ENCODE results near the gene PTCD3. TPM values are rescaled to one million over a fixed set of nuclear protein-coding genes. Genes with fewer than 3 reads are reported as not detected.
A peak's percentile ranks its signal among the peaks of the same experiment; 100 is the strongest.

PTCD3 gene
- total and polyA plus RNA-seq, 2 of the 4 experiments (the other 2 are of a cell fraction), result 44.0 to 48.9 TPM

- H4K20me1 ChIP-seq (ENCODE audit: insufficient read depth, low read length), result peaks cover 58% of the 10 kb centered on the region
- H2BK5ac ChIP-seq (ENCODE audit: low read depth, low read length, poor library complexity, severe bottlenecking), result no peak overlapping the region
- no peak overlapping the region for H3K4me3 ChIP-seq (ENCODE audit: insufficient read depth, low read depth, low read length)
- TF ChIP-seq MAZ (IDR thresholded peaks at IDR 0.05; ENCODE audit: borderline replicate concordance, low read depth, low read length) (no peak), POLR2A (IDR thresholded peaks at IDR 0.05; ENCODE audit: low read depth, low read length) (no peak), BHLHE40 (IDR thresholded peaks at IDR 0.05; ENCODE audit: low read depth, low read length) (no peak), CHD1 (IDR thresholded peaks at IDR 0.05; ENCODE audit: low read depth, low read length) (no peak), CEBPB (IDR thresholded peaks at IDR 0.05; ENCODE audit: low read depth, low read length) (no peak), MXI1 (IDR thresholded peaks at IDR 0.05; ENCODE audit: borderline replicate concordance, low read depth, low read length) (no peak), SMC3 (IDR thresholded peaks at IDR 0.05; ENCODE audit: low read depth, low read length) (no peak), MAFK (IDR thresholded peaks at IDR 0.05; ENCODE audit: low read depth, low read length) (no peak), RCOR1 (IDR thresholded peaks at IDR 0.05; ENCODE audit: insufficient replicate concordance, low read length) (no peak), RFX5 (IDR thresholded peaks at IDR 0.05; ENCODE audit: low read depth, low read length) (no peak), FOS (IDR thresholded peaks at IDR 0.05; ENCODE audit: low read depth, low read length) (no peak), CTCF (conservative IDR thresholded peaks at IDR 0.05; ENCODE audit: low read depth, low read length) (no peak)
- TF ChIP-seq, protein P1, sequence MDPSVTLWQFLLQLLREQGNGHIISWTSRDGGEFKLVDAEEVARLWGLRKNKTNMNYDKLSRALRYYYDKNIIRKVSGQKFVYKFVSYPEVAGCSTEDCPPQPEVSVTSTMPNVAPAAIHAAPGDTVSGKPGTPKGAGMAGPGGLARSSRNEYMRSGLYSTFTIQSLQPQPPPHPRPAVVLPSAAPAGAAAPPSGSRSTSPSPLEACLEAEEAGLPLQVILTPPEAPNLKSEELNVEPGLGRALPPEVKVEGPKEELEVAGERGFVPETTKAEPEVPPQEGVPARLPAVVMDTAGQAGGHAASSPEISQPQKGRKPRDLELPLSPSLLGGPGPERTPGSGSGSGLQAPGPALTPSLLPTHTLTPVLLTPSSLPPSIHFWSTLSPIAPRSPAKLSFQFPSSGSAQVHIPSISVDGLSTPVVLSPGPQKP (IDR thresholded peaks at IDR 0.05; ENCODE audit: borderline replicate concordance, low read depth, low read length), result no peak
- no peak overlapping the region for H4K5ac ChIP-seq (ENCODE audit: low read depth, low read length)
- H3K18ac ChIP-seq (ENCODE audit: low read depth, low read length), result no peak overlapping the region
- H3K27ac ChIP-seq (ENCODE audit: insufficient read depth, low read length), result no peak overlapping the region
- H2BK120ac ChIP-seq (ENCODE audit: low read depth, low read length), result no peak overlapping the region
- no peak overlapping the region for H2AK9ac ChIP-seq (replicated peaks; ENCODE audit: low read depth, low read length, poor library complexity)
- H2AFZ ChIP-seq (replicated peaks; ENCODE audit: low read length, poor library complexity), result no peak overlapping the region
- H4K91ac ChIP-seq (ENCODE audit: insufficient read depth, low read depth, low read length), result no peak overlapping the region
- peaks cover 4% of the 10 kb centered on the region; the same call in 1 of the 2 replicates for H3K36me3 ChIP-seq (ENCODE audit: control insufficient read depth, insufficient read depth, low read length)
- BruUV-seq (replicated peaks), result no TSS peak
- no peak overlapping the region for H3K4ac ChIP-seq (ENCODE audit: low read depth, low read length)
- no peaks in the 10 kb centered on the region for H3K27me3 ChIP-seq (ENCODE audit: control insufficient read depth, insufficient read depth, low read length)
- peaks cover 8% of the 10 kb centered on the region for H3K9me1 ChIP-seq (ENCODE audit: insufficient read depth, low read length)
- 0 out of 2 replicates have a peak overlapping the region, but pooled peaks have one; percentile 15 for H3K23ac ChIP-seq (ENCODE audit: low read depth, low read length)
- ATAC-seq (ENCODE audit: low read depth) (no peak), DNase-seq (no peak)
- ChIA-PET POLR2A (ENCODE audit: unreplicated experiment) (no interaction called here), CTCF (no interaction called here)
- no peak overlapping the region for H3K56ac ChIP-seq (ENCODE audit: extremely low read depth, insufficient read depth, low read length)
- intact Hi-C loops (cut with micrococcal nuclease) (no loop called here), dilution Hi-C loops (cut with HindIII; ENCODE audit: low sequenced_read_pairs, unreplicated experiment) (no loop called here), in situ Hi-C loops (cut with MboI; ENCODE audit: low sequenced_read_pairs) (no loop called here)
- no peaks in the 10 kb centered on the region for H3K4me1 ChIP-seq (ENCODE audit: control insufficient read depth, insufficient read depth, low read length)
- H3K9ac ChIP-seq (ENCODE audit: low read depth, low read length), result no peak overlapping the region
- H2AK5ac ChIP-seq (ENCODE audit: low read depth, low read length), result no peak overlapping the region
- no peak overlapping the region for H2BK15ac ChIP-seq (ENCODE audit: low read depth, low read length)
- no peak overlapping the region for H2BK20ac ChIP-seq (ENCODE audit: low read depth, low read length)
- no peaks in the 10 kb centered on the region for H3K9me3 ChIP-seq (ENCODE audit: control insufficient read depth, insufficient read depth, low read length)
- H4K8ac ChIP-seq (ENCODE audit: low read depth in 2 of 2, low read length in 2 of 2), result no peak overlapping the region
- H3K4me2 ChIP-seq (ENCODE audit: low read depth, low read length), result no peak overlapping the region
- H3K79me1 ChIP-seq (ENCODE audit: low read depth in 1 of 2, low read length in 2 of 2), result peaks cover 29 to 57% of the 10 kb centered on the region in 2 experiments
- H3K14ac ChIP-seq (replicated peaks; ENCODE audit: low read depth, low read length), result no peak overlapping the region
These were observed 80.4 kb downstream of the PTCD3 start for GRCh38 chr2:86186431-86186830.
